Natural killer cell (primary cell): ENCODE measurements around the gene RNF222. TPM values are rescaled to one million over a fixed set of nuclear protein-coding genes. Genes with fewer than 3 reads are reported as not detected.
"Not testable (repeated sequence)": the region's sequence is repeated elsewhere in the genome, so short reads cannot be mapped to it uniquely, and the experiment has no call there.

Source experiments
- ATAC-seq, 3 donors: fragments of 150-1000 bp in 2 of 3; fragments of 200-7000 bp in 1 of 3; cut with Tn5 transposase; 1 replicate in 1 of 3; 2 replicates in 2 of 3; pipeline ENCODE4 v1.10.0; 2021; ENCODE audit warnings: mild to moderate bottlenecking in 2 of 3, moderate library complexity in 2 of 3
- DNase-seq, 2 donors: peaks; one replicate each; pipeline versions ENCODE4 v3.0.0 to v3.0.0-alpha.2; 2013 to 2021; ENCODE audit warnings: mixed read lengths in 1 of 2
- H3K27ac ChIP-seq: one replicate; pipeline ENCODE4 v1.5.1; 2013; ENCODE audit warnings: mild to moderate bottlenecking, low read length
- H3K27me3 ChIP-seq: one replicate; pipeline ENCODE4 v1.6.1; 2013; ENCODE audit warnings: low read length; ENCODE audit not compliant: control insufficient read depth, insufficient read depth
- H3K36me3 ChIP-seq: one replicate; pipeline ENCODE4 v1.6.1; 2013; ENCODE audit warnings: low read length; ENCODE audit not compliant: control insufficient read depth, insufficient read depth
- H3K4me1 ChIP-seq: one replicate; pipeline ENCODE4 v1.6.1; 2013; ENCODE audit warnings: low read length; ENCODE audit not compliant: control insufficient read depth, insufficient read depth
- H3K4me3 ChIP-seq: one replicate; pipeline ENCODE4 v1.5.1; 2013; ENCODE audit warnings: low read length
- H3K9me3 ChIP-seq: one replicate; pipeline ENCODE4 v1.6.1; 2013; ENCODE audit warnings: low read length; ENCODE audit not compliant: control insufficient read depth, insufficient read depth
- H3K27ac Mint-ChIP-seq, 2 donors: one replicate each; pipeline ENCODE4 v1.8.0; 2022; ENCODE audit warnings: mild to moderate bottlenecking in 2 of 2, mixed read lengths in 2 of 2, moderate library complexity in 1 of 2
- H3K27me3 Mint-ChIP-seq, 2 donors: one replicate each; pipeline ENCODE4 v1.8.0; 2022; ENCODE audit warnings: low read depth in 2 of 2, mixed read lengths in 2 of 2
- H3K36me3 Mint-ChIP-seq: one replicate; pipeline ENCODE4 v1.8.0; 2022; ENCODE audit warnings: mixed read lengths
- H3K4me1 Mint-ChIP-seq, 2 donors: one replicate each; pipeline ENCODE4 v1.8.0; 2022; ENCODE audit warnings: mixed read lengths in 2 of 2
- H3K4me3 Mint-ChIP-seq: one replicate; pipeline ENCODE4 v1.8.0; 2022; ENCODE audit warnings: mild to moderate bottlenecking, moderate library complexity, mixed read lengths
- H3K9me3 Mint-ChIP-seq, 2 donors: one replicate each; pipeline ENCODE4 v1.8.0; 2022; ENCODE audit warnings: mixed read lengths in 2 of 2
- CTCF ChIP-seq: fragments of 200-600 bp; IDR thresholded peaks from one replicate; pipeline ENCODE4 v1.8.0; 2022; ENCODE audit warnings: antibody characterized with exemption
- WGBS: methylation state at CpG from one replicate; pipeline ENCODE4 v1.1.7; 2013; ENCODE audit warnings: missing lambda C conversion rate; ENCODE audit not compliant: insufficient coverage; 5-methylcytosine and 5-hydroxymethylcytosine counted together
- intact Hi-C: fragments of 100-400 bp; cut with micrococcal nuclease; formaldehyde crosslinking; loops from one replicate; pipeline ENCODE4 v1.14.2; 2022
- total RNA-seq, 4 donors: library from RNA; stranded (reverse); fragments of 120-200 nt in 1 of 4; gene quantifications; one replicate each; pipeline versions ENCODE4 v1.2.3 to v1.2.4, GENCODE V29; 2013 to 2022

RNF222 gene
- total RNA-seq, 3 donors from 2014 or later (not counting 1 experiment from before 2014, with no cell fraction given) = 0.35 to 1.1 (median 0.52) TPM

GRCh38 chr17:8382880-8383142 is 14.8 kb downstream of the RNF222 start:
- WGBS = 0% methylated on average over 15 of the region's 15 CpGs
- no peaks in the 10 kb centered on the region for H3K27me3 ChIP-seq
- Mint-ChIP-seq H3K36me3 (peaks cover 14% of the 10 kb centered on the region), H3K4me1 (peaks cover 51 to 60% of the 10 kb centered on the region in 2 donors), H3K27me3 (peaks cover 0 to 4% of the 10 kb centered on the region in 2 donors), H3K4me3 (peak overlapping the region; percentile 99), H3K27ac (peak overlapping the region; percentile 89 to 98), H3K9me3 (no peaks in the 10 kb centered on the region)
- peaks cover 37% of the 10 kb centered on the region for H3K36me3 ChIP-seq
- no peak for DNase-seq
- peaks cover 39% of the 10 kb centered on the region for H3K4me1 ChIP-seq
- intact Hi-C loops = loop anchor here (5.0 to 10.0 kb wide), 2 partner anchors 54 to 362 kb away; partner anchors contain the start of genes CCDC42 and NDEL1
- peak overlapping the region; percentile 46 for H3K27ac ChIP-seq
- H3K4me3 ChIP-seq = peak overlapping the region; percentile 56
- H3K9me3 ChIP-seq = no peaks in the 10 kb centered on the region
- ATAC-seq = peak in 1 of 3 donors; percentile 1
- no peak for TF ChIP-seq CTCF

- no peak for TF ChIP-seq CTCF
- no peaks in the 10 kb centered on the region for H3K9me3 Mint-ChIP-seq
- DNase-seq (peak in 1 of 2 donors; percentile 41), ATAC-seq (no peak)
- H3K27me3 ChIP-seq = no peaks in the 10 kb centered on the region
- 19% methylated on average over 24 of the region's 27 CpGs for WGBS
- H3K9me3 ChIP-seq = no peaks in the 10 kb centered on the region
- peaks cover 43% of the 10 kb centered on the region for H3K36me3 ChIP-seq
- peak overlapping the region; percentile 56 for H3K4me3 ChIP-seq
- peaks cover 0 to 4% of the 10 kb centered on the region in 2 donors for H3K27me3 Mint-ChIP-seq
- peak overlapping the region; percentile 99 for H3K4me3 Mint-ChIP-seq
- peak overlapping the region; percentile 89 to 98 for H3K27ac Mint-ChIP-seq
- peaks cover 50 to 57% of the 10 kb centered on the region in 2 donors for H3K4me1 Mint-ChIP-seq
- intact Hi-C loops = loop anchor here (5.0 to 10.0 kb wide), 2 partner anchors 55 to 363 kb away; partner anchors contain the start of genes CCDC42 and NDEL1
- H3K4me1 ChIP-seq = peaks cover 33% of the 10 kb centered on the region
- peaks cover 14% of the 10 kb centered on the region for H3K36me3 Mint-ChIP-seq
- H3K27ac ChIP-seq = peak overlapping the region; percentile 46
Measured at GRCh38 chr17:8382052-8382879, 15.4 kb downstream of the RNF222 start.

- H3K4me3 ChIP-seq = no peak overlapping the region
- DNase-seq = no peak
- Mint-ChIP-seq H3K36me3 (peaks cover 14% of the 10 kb centered on the region), H3K4me1 (peaks cover 62 to 63% of the 10 kb centered on the region in 2 donors), H3K27ac (no peak overlapping the region), H3K9me3 (no peaks in the 10 kb centered on the region), H3K27me3 (no peaks in the 10 kb centered on the region), H3K4me3 (peak overlapping the region; percentile 50)
- H3K27ac ChIP-seq = no peak overlapping the region
- H3K4me1 ChIP-seq = peaks cover 44% of the 10 kb centered on the region
- TF ChIP-seq CTCF = no peak
- H3K27me3 ChIP-seq = no peaks in the 10 kb centered on the region
- ATAC-seq = no peak
- H3K36me3 ChIP-seq = peaks cover 48% of the 10 kb centered on the region
- intact Hi-C loops = loop anchor here (5.0 to 10.0 kb wide), 2 partner anchors 57 to 365 kb away; partner anchors contain the start of genes CCDC42 and NDEL1
- H3K9me3 ChIP-seq = no peaks in the 10 kb centered on the region
- WGBS = 84% methylated on average over 2 of the region's 3 CpGs
Measured at GRCh38 chr17:8380049-8380448, 17.6 kb downstream of the RNF222 start.

- Mint-ChIP-seq H3K27ac (peak overlapping the region in 1 of 2 donors; percentile 79), H3K4me3 (peak overlapping the region; percentile 69), H3K36me3 (peaks cover 14% of the 10 kb centered on the region), H3K4me1 (peaks cover 49 to 50% of the 10 kb centered on the region in 2 donors)
- Histone ChIP-seq H3K36me3 (peaks cover 48% of the 10 kb centered on the region), H3K4me1 (peaks cover 34% of the 10 kb centered on the region)
- H3K9me3 ChIP-seq, ATAC-seq, intact Hi-C loops, H3K4me3 ChIP-seq, DNase-seq, H3K27me3 Mint-ChIP-seq, H3K27ac ChIP-seq, H3K27me3 ChIP-seq, H3K9me3 Mint-ChIP-seq: not testable (repeated sequence)
- WGBS = 88% methylated on average over 8 of the region's 8 CpGs
Measured at GRCh38 chr17:8378117-8378516, 19.5 kb downstream of the RNF222 start.
